Lower lobe of right lung (tissue), 2 donors: ENCODE results near the gene NLRC3. TPM values are rescaled to one million over a fixed set of nuclear protein-coding genes. Genes with fewer than 3 reads are reported as not detected.

Experiments
- ATAC-seq, 2 donors: fragments of 200-7000 bp; cut with Tn5 transposase; one replicate each; pipeline ENCODE4 v1.9.1; 2020 to 2022; ENCODE audit warnings: mild to moderate bottlenecking in 2 of 2, moderate library complexity in 2 of 2
- DNase-seq: peaks from one replicate; pipeline ENCODE4 v3.0.0-alpha.2; 2020
- H3K27ac ChIP-seq: fragments of 200-600 bp; one replicate; pipeline ENCODE4 v1.8.0; 2022
- H3K27me3 ChIP-seq: fragments of 200-600 bp; one replicate; pipeline ENCODE4 v1.8.0; 2022; ENCODE audit warnings: low read depth
- H3K36me3 ChIP-seq: fragments of 200-600 bp; one replicate; pipeline ENCODE4 v1.8.0; 2022; ENCODE audit warnings: mild to moderate bottlenecking
- H3K4me1 ChIP-seq: fragments of 200-600 bp; one replicate; pipeline ENCODE4 v1.8.0; 2022
- H3K4me3 ChIP-seq: fragments of 200-600 bp; one replicate; pipeline ENCODE4 v1.8.0; 2022; ENCODE audit warnings: mild to moderate bottlenecking
- H3K9me3 ChIP-seq: fragments of 200-600 bp; one replicate; pipeline ENCODE4 v1.8.0; 2022
- CTCF ChIP-seq: fragments of 200-600 bp; IDR thresholded peaks from one replicate; pipeline ENCODE4 v1.8.0; 2022; ENCODE audit warnings: antibody characterized with exemption, mild to moderate bottlenecking
- intact Hi-C: fragments of 100-400 bp; cut with DNase I; formaldehyde crosslinking; loops from one replicate; pipeline ENCODE4 v1.11.0; 2022
- total RNA-seq: library from RNA; stranded (reverse); fragmentation: NEBNext Ultra II Directional; extraction: Animal tissue kit (Norgen Biotek cat#: 25700); gene quantifications from one replicate; pipeline ENCODE4 v1.2.1, GENCODE V29; 2021
- donor health status: DM: no; HTN: yes; CAD: no; lungs with severe emphysema.

The NLRC3 gene
- total RNA-seq, 1 donor from 2014 or later: 3.9 TPM

- intact Hi-C loops: no loop called here
- Histone ChIP-seq H3K27me3 (no peaks in the 10 kb centered on the region), H3K9me3 (no peaks in the 10 kb centered on the region), H3K36me3 (peaks cover 33% of the 10 kb centered on the region), H3K4me1 (no peaks in the 10 kb centered on the region), H3K4me3 (no peak overlapping the region), H3K27ac (no peak overlapping the region)
- ATAC-seq: no peak
- no peak for TF ChIP-seq CTCF
- no peak for DNase-seq
Observed at GRCh38 chr16:3599922-3600321, 22.7 kb upstream of the NLRC3 start.

DNA sequence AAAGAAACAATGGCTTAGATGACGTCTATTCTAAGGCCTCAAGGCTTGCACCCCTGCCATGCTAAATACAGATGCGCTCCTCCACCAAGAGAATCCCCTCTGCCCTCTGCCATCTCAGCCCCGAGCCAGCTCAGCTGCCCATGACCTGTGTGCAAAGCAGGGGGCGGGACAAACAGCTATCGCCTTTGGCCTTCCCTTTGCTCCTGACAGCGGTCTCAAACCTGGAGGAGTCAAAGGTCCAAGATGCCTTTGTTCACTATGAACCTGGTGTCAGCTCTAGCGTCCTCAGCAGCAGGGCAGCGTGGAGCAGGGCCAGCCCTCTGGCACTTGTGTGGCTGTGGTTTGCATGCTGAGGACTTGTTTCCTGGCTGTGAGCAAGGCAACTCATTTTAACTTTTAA, 21.9 kb upstream of the NLRC3 start:
- Histone ChIP-seq H3K4me3 (no peak overlapping the region), H3K36me3 (peaks cover 32% of the 10 kb centered on the region), H3K27me3 (no peaks in the 10 kb centered on the region), H3K9me3 (no peaks in the 10 kb centered on the region), H3K27ac (no peak overlapping the region), H3K4me1 (no peaks in the 10 kb centered on the region)
- no peak for TF ChIP-seq CTCF
- ATAC-seq: no peak
- intact Hi-C loops: no loop called here
- no peak for DNase-seq

DNA sequence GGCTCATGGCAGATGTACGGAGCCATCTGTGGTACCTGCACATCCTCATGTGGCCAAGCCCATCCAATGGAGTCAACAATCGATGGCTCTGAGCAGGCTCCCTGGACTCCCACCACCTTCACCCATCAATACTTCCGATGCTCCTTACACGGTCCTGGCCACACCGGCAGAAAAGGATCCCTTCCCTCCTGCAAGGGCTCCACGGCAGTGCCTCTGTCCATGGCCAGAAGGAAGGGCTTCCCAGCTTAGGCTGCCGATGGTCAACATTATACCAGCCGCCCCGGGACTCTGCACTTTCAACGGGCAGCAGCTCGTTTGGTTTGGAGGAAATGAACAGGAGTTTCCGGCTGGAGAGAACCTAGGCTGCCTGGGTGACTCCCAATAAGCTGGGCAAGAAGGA, 21.0 kb upstream of the NLRC3 start:
- Histone ChIP-seq H3K27me3 (no peaks in the 10 kb centered on the region), H3K36me3 (peaks cover 23% of the 10 kb centered on the region), H3K4me1 (no peaks in the 10 kb centered on the region), H3K9me3 (no peaks in the 10 kb centered on the region), H3K4me3 (no peak overlapping the region), H3K27ac (no peak overlapping the region)
- ATAC-seq (no peak), DNase-seq (no peak)
- TF ChIP-seq CTCF: no peak
- intact Hi-C loops: no loop called here

DNA sequence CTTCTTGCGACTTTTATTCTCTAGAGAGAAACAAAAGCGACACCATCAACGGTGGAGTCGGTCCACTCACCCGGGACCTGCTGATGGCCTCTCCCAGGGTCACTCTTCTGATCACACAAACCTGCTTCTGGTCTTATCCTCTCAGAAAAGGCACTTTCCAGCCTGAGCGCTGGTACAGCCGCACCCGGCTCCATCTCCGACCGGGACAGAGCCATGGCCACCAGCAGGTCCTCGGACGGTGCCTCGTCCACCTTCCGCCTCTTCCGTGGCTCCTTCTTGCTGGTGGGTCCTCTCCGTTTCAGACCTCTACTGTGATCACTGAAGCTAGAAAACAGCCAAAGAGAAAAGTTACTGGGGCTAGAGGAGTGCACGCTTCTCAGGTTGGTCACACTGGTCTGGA, 20.5 kb upstream of the NLRC3 start:
- Histone ChIP-seq H3K9me3 (no peaks in the 10 kb centered on the region), H3K4me1 (no peaks in the 10 kb centered on the region), H3K36me3 (peaks cover 17% of the 10 kb centered on the region), H3K4me3 (no peak overlapping the region), H3K27me3 (no peaks in the 10 kb centered on the region), H3K27ac (no peak overlapping the region)
- ATAC-seq: no peak
- DNase-seq: no peak
- intact Hi-C loops: no loop called here
- no peak for TF ChIP-seq CTCF

GRCh38 chr16:3597226-3597625, 20.0 kb upstream of the NLRC3 start:
- no peak for ATAC-seq
- no peaks in the 10 kb centered on the region for H3K9me3 ChIP-seq
- H3K4me1 ChIP-seq: peaks cover 2% of the 10 kb centered on the region
- no peaks in the 10 kb centered on the region for H3K27me3 ChIP-seq
- no peak for TF ChIP-seq CTCF
- no peak for DNase-seq
- H3K36me3 ChIP-seq: peaks cover 13% of the 10 kb centered on the region
- H3K4me3 ChIP-seq: no peak overlapping the region
- intact Hi-C loops: no loop called here
- no peak overlapping the region for H3K27ac ChIP-seq
